Stimulated activated CD4-positive, alpha-beta T cell treated with anti-CD3 and anti-CD28 coated beads, Interleukin-1b, Interleukin-23, amount 100 ng/mL, for 1 hour (primary cell): Measurements from ENCODE around the gene SH3RF1.

ENCODE experiments used
- DNase-seq, 2 donors: peaks; one replicate each; pipeline ENCODE4 v3.0.0-alpha.2; 2020; ENCODE audit warnings: low read depth in 2 of 2

SH3RF1 gene

DNA sequence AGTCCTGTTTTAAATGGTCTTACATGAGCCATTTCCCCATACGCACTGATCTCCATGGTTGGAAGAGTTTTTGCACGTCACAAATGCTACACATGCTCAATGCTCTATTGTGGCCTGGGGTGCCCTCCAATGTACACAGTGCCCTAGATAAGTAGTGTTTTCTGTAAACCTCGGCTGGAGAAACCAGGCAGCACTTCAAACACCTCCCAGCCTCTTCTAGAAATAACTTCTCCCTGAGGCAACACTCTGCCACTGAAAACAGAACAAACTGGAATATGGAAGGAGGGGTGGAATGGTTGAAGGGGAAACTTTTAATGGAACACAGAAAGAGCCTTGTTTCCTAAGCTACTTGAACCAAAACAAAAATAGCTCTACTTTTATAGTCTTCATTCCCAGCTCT lies 136.8 kb downstream of the SH3RF1 start:
- DNase-seq, result no peak

DNA sequence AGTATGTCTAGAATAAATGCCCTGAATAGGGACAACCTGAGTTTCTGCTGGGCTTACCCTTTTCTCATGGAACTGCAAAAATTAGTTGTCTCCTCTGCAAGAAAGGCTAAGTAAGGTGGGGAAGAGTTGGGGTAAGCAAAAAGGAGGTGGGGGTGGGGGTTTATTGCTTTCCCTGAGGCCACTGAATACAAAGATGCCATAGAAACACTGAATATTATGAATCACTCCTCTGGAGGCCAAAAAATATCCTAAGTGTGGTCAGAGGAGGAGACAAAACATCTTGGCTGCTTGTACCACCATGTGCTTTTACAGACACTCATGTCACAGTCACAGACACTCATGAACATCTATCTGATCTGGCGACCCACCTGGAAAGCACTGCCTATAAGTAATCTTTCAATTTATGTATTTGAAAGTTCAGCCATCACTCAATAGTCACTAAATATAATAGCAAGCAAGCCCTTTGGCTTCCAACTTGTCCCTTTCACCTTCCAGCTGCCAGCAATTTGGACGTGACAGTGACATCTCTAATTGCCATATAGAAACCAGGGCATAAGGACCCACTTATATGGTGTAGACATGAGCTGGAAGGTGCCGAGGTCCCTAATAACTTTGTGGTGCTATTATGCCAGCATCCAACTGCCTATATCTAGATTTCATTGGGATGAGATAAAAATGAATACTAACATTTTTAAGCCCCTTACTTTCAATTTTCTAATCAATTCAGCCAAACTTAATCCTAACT lies 138.0 kb downstream of the SH3RF1 start:
- DNase-seq, result no peak

DNA sequence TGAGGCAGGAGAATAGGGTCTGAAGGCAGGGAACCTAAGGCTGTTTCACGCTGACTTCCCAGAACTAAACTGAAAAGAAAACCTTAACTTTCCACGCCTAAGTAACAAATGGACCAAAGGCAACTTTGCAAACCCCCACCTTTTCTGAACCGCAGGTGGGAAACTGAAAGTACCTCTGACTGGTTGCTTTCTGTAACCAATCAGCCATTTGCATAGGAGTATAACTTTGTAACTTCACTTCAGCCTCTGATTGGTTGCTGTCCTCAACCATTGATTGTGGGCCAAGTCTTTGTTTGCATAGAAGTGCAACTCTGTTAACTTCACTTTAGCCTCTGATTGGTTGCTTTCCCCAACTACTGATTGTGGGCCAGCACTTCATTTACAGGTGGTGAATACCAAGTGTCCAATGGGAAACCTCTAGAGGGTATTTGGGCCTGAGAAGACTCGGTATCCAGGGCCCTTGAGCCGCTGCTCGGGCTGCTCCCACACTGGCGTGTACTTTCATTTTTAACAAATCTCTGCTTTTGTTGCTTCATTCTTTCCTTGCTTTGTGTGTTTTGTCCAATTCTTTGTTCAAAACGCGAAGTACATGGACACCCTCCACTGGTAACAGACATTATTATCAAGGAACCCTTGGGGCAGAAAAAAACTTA lies 139.1 kb downstream of the SH3RF1 start:
- DNase-seq, result no peak

DNA sequence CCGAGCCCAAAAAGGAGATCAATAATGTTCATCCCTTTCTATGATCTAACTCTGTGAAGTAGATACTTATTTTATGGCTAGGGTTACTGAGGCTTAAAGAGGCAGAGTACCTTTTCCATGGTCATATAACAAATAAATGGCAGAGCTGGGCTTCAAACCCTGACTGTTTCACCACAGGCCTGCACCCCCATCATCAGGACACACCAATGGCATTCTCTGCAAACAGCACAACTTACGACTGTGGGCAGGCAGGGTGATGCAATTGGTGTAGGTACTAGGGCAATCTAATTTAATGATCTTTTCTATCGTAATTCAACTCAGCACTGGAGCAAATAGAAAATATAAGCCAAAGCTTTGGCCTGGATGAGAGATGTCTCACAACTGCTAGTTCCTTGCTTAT lies 141.9 kb downstream of the SH3RF1 start:
- DNase-seq, result no peak

DNA sequence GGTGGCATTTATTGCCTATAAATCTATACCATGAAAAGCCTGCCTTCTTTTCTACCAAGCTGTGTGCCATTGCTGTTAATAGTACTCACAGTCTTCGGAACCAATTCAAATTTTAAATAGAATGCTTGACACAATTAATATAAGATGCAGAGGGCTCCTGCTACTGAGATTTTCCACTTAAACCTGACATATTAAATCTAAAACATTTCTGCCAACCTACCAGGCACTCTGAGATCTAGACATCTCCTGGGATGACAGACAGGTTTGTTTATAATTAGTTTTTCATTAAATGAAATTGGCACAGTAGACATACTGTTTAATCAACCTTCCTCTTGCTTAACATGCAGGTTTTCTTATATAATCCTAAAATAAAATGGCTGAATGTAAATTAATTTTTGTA lies 143.4 kb downstream of the SH3RF1 start:
- DNase-seq, result no peak

DNA sequence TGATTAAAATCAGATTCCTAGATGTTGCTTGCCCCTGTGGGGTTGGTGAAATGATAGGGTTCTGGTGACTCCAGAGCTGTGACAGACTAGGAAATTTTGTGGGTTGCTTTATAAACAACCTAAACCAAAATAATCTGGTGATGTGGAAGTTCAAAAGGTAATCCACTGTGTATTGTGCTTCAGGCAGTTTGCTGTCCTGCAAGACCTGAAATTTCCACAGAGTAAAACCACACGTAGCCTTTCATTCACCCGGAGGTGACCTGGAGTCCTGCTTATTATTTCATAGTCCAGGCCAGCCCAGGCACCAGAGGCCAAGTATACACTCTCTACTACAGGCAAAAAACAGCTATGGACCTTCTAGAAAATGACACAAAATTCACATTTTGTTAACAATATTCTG lies 146.1 kb downstream of the SH3RF1 start:
- no peak for DNase-seq

DNA sequence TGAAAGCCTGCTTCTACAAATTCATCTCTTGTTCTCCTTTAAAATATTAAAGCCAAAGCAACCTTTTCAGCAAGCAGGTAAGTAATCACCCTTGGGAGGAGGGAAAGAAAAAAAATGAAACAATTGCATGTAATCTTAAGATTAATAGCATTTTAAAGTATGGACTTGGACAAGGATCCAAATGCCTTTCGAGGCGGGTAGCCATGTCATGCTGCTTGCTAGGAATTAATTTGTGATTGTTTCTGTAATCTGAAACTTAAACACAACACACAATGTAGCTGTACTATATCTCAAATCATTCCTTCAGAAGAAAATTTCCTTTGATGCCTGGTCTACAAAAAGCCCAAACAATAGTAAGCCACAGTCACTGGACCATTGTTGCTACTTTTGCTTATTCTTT lies 148.3 kb downstream of the SH3RF1 start:
- DNase-seq, result no peak

DNA sequence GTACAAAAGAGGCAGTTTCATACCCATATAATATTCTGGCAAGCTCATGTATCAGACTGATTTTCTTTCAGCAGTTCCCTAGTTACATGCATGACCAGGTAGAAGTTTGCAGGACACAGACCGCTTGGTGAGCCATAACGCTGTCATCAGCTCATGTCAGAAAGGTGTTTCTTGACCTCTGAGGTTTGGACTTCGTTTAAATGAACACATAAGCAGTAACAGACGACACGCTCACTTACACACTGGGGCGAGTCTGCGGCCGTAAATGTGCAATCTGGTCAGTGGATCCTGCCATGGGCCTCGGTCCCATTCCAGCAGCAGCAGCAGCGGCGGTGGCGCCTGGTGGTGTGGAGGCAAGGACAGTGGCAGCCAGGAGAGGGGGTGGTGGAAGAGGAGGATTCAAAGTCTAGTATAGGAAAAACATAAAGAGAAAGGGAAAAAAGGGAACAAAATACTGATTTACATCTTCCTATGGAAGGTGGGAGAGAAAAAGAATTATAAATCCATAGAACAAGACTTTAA lies 148.8 kb downstream of the SH3RF1 start:
- no peak for DNase-seq

DNA sequence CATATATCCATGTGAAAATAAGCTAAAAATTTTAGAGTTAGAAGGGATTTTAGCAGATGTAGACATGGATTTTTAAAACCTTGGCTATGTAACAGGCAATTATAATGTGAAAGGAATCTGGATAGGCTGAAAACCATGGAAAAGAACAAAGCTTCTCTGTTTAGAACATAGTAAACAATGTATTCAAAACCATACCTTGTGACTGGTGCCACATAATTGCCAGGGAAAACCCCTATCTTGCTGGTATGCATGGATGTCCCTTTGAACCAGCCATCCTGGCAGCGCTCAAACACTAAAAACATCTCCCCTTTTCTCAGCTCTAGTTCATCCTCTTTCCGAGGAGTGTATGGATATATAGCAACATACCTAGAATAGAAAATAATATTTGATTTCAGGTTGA lies 150.1 kb downstream of the SH3RF1 start:
- DNase-seq, result no peak

DNA sequence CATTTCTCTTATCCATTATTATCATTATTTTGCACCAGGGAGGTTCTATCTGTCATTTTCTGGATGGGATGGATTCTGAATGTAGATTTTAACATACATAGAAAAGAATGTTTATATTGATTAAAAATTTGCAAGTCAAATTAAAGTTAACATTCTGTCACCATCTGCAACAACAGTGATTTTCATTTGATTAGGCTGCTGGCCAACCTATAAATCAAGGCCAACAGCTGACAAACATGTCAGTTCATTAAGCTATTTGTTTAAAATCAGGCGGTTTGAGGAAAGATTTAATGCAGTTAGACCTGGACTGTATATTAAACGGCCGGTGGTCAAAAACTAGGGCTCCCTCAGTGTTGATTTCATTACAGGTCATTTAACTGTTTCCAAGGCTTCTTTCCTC lies 151.2 kb downstream of the SH3RF1 start:
- DNase-seq, result no peak

DNA sequence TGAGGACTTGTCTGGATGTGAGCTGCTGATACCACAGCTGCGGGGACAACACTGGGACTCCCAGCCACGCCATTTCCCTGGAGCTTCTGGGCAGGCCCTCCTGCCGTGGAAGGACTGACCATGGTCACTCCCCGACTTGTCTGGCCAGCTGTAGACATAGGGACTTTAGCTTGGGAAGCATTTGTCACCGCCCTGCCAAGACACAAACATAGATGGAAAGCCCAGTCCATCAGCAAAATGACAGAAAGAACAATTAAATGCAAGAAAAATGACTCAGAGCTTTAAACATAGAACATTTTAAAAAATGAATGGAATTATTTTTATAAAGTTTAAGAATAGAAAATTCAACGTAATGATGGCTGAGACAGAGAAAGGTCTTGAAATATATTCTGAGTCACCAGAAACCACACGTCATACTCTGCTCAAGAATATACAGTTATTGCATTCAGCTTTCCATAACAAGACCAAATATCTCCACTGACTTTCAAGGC lies 153.1 kb downstream of the SH3RF1 start:
- no peak for DNase-seq

DNA sequence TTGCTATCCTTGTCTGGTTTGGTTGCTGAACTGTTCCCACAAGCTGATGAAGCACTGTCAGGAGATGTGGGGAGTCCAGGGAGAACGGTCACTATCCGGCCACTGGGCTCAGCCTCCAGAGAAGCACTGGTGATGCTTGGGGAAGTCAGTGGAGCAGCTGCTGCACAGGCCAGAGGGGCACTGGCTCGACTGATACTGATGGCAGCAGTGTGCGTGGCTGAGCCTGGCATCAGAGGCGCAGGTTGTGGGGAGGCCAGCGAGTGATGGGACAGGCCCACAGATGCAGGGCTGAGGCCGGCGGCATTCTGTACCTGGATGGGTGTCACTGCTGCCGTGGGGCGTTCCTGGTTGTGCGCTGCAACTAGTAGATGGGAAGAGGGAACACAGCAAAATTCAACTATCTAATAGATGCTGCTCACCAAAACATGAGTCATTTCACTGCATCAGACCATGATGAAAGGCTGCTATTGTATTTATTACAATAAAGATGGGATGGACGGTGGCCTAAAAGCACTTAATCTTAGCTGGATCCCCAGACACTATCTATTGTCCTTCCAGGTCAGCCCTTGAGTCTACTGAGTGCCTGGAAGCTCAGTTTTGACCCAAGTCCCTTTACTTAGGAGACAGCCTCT lies 154.4 kb downstream of the SH3RF1 start:
- DNase-seq, result no peak

DNA sequence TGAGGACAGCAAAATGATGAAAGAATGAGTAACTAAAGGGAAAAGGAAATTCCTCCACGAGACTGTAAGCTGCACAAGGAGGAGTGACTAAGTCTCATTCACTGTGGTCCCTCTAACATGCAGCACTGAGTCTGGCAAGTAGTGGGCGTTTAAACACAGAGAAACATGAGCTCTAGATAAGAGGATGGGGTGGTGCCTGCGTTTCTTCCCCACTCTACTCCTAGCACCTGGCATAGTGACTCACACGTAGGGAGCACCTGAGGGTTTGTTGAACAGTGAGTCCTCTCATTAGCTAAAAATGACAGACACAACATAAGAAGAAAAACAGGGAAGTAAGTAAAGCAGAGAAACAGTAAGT lies 154.9 kb downstream of the SH3RF1 start:
- DNase-seq, result no peak

DNA sequence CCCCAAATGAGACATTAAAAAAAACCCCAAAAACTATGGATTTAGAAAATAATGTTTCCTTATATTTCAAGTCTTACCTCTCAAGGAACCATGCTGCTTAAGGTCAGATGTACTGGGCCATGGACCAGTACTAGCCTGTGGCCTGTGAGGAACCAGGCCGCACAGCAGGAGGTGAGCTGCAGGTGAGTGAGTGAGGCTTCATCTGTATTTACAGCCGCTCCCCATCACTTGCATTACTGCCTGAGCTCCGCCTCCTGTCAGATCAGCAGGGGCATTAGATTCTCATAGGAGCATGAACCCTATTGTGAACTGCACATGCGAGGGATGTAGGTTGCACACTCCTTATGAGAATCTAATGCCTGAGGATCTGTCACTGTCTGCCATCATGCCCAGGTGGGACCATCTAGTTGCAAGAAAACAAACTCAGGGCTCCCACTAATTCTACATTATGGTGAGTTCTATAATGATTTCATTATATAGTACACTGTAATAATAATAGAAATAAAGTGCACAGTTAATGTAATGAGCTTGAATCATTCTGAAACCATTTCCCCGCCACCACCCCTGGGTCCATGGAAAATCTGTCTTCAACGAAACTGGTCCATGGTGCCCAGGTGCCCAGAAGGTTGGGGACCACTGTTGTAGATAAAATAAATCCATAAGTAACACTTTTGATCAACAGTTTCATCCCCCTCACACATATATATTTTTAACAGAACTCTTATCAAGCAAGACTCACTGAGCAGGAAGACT lies 155.4 kb downstream of the SH3RF1 start:
- DNase-seq, result no peak

DNA sequence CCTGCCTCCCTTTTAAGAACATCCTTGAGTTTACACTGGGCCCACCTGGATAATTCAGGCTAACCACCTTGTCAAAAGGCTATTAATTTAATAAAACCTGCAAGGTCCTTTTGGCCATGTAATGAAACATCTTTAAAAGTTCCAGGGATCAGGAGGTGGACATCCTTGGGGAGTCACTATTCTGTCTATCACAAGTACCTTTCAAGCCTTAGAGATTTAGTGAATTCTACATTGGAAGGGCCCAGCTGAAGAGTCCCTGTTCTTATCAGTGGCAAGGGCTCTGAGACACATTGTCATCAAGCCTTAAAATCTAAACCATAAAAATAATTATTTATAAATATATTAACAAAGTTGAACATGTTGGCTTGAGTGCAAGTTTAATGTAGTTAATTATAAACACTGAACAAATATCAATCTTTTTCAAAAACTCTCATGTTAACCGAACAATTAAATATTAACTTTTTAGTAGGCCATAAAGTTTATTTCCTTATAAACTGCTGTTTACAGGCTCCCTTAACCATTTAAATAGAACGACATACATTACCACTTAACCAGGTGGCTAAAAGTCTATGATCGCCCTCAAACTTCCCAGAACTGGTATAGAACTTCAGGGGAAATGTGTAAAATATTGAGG lies 156.3 kb downstream of the SH3RF1 start:
- no peak for DNase-seq

DNA sequence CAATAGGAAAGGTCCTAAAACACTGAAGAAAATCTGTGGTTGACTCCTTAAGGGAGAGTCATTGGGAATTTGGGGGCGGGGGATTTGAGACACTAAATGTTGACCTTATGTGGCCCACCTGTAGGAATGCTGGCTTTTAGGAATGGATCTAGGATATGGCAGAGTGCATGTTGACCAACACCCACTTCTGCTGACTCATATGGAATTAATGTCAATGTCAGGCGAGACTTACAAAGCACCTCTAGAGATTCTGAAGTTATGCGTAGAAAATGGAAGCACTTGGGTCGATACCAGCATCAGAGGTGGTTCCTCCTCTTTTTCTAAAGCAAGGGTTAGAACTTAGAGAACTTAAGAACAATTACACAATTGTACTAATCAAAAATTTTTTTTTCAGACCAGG lies 160.1 kb downstream of the SH3RF1 start:
- no peak for DNase-seq

DNA sequence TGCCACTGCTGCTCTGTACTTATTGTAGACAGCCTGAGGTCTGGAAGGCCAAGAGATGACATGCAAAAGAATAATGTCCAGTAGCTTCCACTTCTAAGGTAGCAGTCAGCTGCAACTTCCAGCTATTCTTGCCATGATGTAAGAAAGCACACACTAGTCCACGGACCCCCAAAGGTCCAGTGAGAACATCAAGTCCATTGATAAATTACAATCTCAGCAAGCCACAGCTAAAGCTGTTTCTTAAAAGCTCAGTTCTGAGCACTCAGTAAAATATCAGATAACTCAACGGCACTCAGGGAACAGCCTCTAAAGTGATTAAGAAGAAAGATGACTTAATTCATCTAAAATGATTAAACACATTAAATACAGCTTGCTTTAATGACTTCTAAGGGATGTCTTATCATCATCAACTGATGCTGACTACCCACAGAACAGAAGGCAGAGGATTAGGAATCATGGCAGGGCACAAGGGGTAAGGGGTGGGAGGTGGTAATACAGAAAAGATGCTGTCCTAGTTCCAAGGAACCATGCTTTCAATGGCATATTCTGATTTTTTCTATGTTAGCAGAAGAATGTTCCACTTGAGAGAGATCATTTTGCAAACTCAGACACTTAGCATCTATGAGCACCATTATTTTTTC lies 161.6 kb downstream of the SH3RF1 start:
- no peak for DNase-seq

DNA sequence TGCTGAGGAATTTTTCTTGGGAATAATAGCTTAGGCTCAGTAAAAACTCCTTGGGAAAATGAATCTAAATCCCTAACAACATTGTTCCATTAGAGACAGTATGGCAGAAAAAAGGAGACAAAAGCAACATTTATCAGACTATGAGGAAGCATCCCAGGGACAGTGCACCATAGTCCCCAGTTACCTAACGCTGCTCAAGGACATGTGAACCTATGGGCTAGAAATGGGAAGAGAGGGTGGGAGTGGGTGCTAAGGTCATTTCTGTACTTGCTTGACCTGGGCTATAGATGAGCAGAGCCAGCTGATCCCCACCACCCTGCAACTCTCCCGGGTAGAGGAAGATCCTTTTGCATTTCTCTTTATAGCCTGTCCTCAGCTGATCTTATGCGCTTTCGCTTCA lies 162.5 kb downstream of the SH3RF1 start:
- no peak for DNase-seq

DNA sequence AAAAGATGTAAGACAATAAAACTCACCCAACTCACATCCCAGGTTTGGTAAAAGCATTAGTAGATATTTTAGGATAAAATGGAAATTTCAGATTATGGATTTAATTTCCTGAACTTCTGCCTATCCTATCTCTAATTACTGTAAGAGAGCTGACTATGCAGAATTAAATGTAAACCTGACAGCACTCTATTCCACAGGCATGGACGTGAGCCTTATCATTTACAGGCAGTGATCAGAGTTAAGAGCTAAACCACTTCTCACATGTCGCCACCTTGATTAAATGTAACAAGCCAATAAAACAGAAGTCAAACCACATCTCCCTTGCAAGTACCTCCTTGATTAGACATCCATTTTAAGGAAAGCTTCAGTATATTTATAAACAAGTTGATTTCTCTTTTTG lies 163.2 kb downstream of the SH3RF1 start:
- no peak for DNase-seq

DNA sequence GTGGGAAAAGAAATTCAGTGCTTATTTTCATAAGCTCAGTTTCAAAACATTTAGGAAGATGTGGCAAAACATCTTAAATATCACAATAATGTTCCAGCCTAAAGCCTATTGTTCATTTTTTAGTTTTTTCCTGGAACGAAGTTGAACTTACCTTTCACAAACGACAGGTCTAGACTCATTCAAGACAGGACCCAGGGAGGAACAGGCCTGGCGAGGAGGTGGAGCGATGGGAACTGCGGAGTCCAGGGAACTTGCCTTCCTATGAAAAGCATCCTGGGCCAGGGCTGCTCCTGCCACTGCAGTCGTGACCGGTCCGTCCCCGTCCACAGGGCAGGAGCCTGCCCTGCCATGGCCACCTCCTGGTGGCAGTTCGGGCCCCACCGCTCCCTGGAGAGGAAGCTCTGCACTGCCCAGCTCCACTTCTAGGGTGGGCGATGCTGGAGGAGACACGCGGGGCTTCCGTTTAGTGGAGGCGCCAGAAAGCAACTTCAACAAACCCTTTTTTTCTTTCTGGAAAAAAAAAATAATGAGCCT lies 164.0 kb downstream of the SH3RF1 start:
- no peak for DNase-seq

DNA sequence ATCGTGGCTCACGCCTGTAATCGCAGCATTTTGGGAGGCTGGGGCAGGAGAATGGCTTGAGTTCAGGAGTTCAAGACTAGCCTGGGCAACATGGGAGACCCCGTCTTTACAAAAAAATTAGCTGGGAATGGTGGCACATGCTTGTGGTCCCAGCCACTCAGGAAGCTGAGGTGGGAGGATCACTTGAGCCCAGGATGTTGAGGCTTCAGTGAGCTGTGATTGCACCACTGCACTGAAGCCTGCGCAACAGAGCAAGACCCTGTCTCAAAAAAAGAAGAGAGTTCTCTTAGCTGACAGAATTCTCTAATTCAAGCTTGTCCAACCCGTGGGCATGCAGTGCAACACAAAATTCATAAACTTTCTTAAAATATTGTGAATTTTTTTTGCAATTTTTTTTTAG lies 165.1 kb downstream of the SH3RF1 start:
- DNase-seq, result no peak
